RWPE2 (cell line): ENCODE data around the gene CCDC80.

Source experiments
- ATAC-seq: fragments of 200-7000 bp; cut with Tn5 transposase; 3 replicates; pipeline ENCODE4 v1.9.1; 2021; ENCODE audit warnings: low read depth
- DNase-seq: peaks from one replicate; pipeline ENCODE4 v3.0.0-alpha.2; 2020; ENCODE audit warnings: low spot score
- H3K27ac ChIP-seq: fragments of 450-650 bp; 2 replicates; pipeline ENCODE4 v1.5.1; 2017; ENCODE audit warnings: mild to moderate bottlenecking; ENCODE audit not compliant: poor library complexity, severe bottlenecking
- H3K27me3 ChIP-seq: fragments of 250-450 bp; sonication (Bioruptor Pico); 2 replicates; pipeline ENCODE4 v1.5.1; 2021; ENCODE audit warnings: mild to moderate bottlenecking, moderate library complexity; ENCODE audit not compliant: insufficient read depth, poor library complexity, severe bottlenecking
- H3K36me3 ChIP-seq: fragments of 250-450 bp; sonication (Bioruptor Pico); 2 replicates; pipeline ENCODE4 v1.5.1; 2020; ENCODE audit warnings: low read depth, mild to moderate bottlenecking, moderate library complexity
- H3K4me1 ChIP-seq: fragments of 250-450 bp; sonication (Bioruptor Pico); 2 replicates; pipeline ENCODE4 v1.5.1; 2021; ENCODE audit warnings: mild to moderate bottlenecking, moderate library complexity; ENCODE audit not compliant: insufficient read depth, poor library complexity, severe bottlenecking
- H3K4me3 ChIP-seq: fragments of 250-450 bp; sonication (Bioruptor Pico); 2 replicates; pipeline ENCODE4 v1.5.1; 2021; ENCODE audit warnings: mild to moderate bottlenecking, moderate library complexity; ENCODE audit not compliant: severe bottlenecking
- H3K9me3 ChIP-seq: fragments of 250-450 bp; sonication (Bioruptor Pico); 2 replicates; pipeline ENCODE4 v1.5.1; 2021; ENCODE audit warnings: mild to moderate bottlenecking, moderate library complexity; ENCODE audit not compliant: severe bottlenecking
- TF ChIP-seq, protein P1 (sequence below): fragments of 450-650 bp; IDR thresholded peaks from one replicate; pipeline ENCODE4 v1.5.1; 2017; ENCODE audit warnings: mild to moderate bottlenecking, moderate library complexity; ENCODE audit not compliant: poor library complexity, severe bottlenecking

The CCDC80 gene

DNA sequence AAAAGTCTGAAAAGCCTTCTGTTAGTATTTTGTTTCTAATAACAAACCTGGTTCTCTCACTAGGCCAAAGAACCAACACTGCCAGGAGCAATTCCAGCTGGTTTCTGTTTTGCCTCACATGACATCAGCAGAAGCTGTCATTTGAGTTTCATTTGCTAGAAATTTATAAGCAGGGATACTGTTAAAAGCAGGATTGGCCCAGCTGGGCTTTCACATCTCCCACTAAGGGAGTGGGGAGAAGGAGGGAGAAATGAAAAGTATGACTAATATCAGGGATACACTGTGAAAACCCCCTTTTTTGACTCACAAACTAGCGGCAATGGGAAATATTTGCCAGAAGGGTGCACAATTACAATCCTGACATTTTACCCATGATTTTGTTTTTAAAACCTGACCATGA is 5.3 kb downstream of the CCDC80 start:
- Histone ChIP-seq H3K9me3 (no peaks in the 10 kb centered on the region), H3K27ac (no peak overlapping the region), H3K36me3 (no peaks in the 10 kb centered on the region), H3K27me3 (no peaks in the 10 kb centered on the region), H3K4me3 (no peak overlapping the region), H3K4me1 (peaks cover 8% of the 10 kb centered on the region)
- ATAC-seq (no peak), DNase-seq (no peak)
- TF ChIP-seq, protein P1, sequence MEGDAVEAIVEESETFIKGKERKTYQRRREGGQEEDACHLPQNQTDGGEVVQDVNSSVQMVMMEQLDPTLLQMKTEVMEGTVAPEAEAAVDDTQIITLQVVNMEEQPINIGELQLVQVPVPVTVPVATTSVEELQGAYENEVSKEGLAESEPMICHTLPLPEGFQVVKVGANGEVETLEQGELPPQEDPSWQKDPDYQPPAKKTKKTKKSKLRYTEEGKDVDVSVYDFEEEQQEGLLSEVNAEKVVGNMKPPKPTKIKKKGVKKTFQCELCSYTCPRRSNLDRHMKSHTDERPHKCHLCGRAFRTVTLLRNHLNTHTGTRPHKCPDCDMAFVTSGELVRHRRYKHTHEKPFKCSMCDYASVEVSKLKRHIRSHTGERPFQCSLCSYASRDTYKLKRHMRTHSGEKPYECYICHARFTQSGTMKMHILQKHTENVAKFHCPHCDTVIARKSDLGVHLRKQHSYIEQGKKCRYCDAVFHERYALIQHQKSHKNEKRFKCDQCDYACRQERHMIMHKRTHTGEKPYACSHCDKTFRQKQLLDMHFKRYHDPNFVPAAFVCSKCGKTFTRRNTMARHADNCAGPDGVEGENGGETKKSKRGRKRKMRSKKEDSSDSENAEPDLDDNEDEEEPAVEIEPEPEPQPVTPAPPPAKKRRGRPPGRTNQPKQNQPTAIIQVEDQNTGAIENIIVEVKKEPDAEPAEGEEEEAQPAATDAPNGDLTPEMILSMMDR = no peak

DNA sequence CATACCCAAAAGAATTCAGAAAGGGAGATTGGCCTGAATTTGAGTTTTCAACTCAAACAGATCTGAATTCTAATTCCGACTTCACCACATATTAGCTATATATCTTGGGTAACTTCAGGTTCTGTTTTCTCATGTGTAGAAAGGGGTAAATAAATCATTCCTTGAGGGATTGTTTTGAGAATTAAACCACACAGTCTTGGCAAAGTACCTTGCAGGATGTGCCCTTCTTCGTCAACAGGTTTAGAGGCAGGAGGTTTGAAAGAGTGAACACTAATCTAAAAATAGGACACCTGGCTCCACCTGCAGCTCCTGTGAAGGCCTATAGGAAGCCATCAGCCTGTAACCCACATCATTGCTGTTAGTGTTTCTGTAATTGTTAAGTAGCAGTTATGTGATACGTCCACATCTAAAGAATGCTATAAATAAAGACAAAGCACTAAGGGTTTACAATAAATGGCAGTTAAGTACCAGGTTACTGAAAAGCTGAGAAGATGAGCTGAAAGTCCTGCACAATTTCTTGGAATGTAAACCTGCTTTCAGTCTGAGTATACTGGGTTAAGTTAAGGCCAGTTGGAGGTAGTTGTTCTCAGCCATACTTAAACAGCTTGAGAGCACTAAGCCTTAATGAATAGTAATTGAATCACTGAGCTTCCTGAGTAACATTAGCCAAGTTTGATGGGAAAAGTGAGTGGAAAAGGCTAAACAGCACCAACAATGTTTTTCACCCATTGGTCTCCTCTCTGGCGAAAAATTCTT is 6.0 kb downstream of the CCDC80 start:
- H3K4me1 ChIP-seq = peaks cover 4% of the 10 kb centered on the region
- DNase-seq = no peak
- H3K4me3 ChIP-seq = no peak overlapping the region
- TF ChIP-seq, protein P1 = no peak
- no peaks in the 10 kb centered on the region for H3K27me3 ChIP-seq
- H3K27ac ChIP-seq = no peak overlapping the region
- no peak for ATAC-seq
- no peaks in the 10 kb centered on the region for H3K9me3 ChIP-seq
- H3K36me3 ChIP-seq = no peaks in the 10 kb centered on the region

DNA sequence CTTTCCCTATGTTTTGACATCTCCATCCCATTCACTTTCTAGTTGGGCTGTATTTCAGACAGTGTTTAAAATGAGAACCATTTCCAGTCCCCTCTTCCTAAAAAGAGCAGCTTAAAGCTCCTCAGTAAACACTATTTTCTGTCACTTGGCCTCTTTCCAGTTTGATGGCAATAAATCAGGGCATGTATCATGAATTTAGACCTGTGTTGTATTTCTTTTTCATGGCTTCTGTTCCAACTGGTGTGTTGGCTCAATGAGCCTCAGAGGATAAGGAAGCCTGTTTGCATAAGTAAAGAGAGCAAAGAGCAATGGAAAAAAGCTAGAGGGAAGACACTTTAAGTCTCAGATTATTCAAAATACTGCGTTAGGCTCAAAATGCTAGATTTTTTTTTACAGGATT is 7.2 kb downstream of the CCDC80 start:
- ATAC-seq (no peak), DNase-seq (no peak)
- Histone ChIP-seq H3K4me1 (peaks cover 6% of the 10 kb centered on the region), H3K9me3 (no peaks in the 10 kb centered on the region), H3K27me3 (no peaks in the 10 kb centered on the region), H3K27ac (no peak overlapping the region), H3K4me3 (no peak overlapping the region), H3K36me3 (no peaks in the 10 kb centered on the region)
- TF ChIP-seq, protein P1 = no peak

DNA sequence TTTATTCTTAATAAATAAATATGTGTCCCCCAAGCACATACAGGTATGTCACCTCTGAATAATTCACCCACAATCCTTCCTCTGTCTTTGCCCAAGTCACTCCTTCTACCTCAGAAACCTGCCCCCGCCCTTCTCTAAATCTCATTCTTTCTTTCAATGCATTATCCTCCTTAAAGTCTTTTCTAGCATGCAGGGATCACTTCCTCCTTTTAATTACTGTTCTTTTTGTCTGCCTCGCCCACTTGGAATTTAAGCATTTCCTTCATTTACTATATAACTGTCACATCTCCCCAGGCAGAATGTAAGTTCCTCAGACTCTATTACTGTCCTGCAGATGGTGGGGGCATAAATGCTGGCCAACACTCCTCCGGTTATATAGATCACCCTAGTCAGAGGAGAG is 7.8 kb downstream of the CCDC80 start:
- Histone ChIP-seq H3K27ac (no peak overlapping the region), H3K36me3 (no peaks in the 10 kb centered on the region), H3K9me3 (no peaks in the 10 kb centered on the region), H3K27me3 (no peaks in the 10 kb centered on the region), H3K4me3 (no peak overlapping the region), H3K4me1 (peaks cover 6% of the 10 kb centered on the region)
- ATAC-seq = no peak
- DNase-seq = no peak
- TF ChIP-seq, protein P1 = no peak

DNA sequence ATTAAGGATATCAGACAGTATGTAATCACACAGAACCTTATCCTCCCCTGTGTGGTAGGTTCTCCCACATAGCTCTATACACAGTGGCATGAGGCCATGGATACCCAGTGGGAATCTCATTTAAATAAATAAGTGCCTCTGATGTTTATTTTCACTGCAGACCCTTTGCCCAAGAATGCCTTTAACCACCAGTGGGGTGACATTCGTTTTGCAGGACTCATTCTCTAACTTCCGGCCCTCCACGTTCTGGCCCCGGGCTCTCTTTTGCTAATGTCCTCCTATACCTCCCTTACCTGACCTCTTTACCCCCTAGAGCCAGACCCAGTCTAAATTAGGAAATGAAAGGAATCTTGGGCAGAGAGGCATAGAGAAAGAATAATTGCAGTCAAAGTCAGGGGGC is 8.3 kb downstream of the CCDC80 start:
- H3K36me3 ChIP-seq = no peaks in the 10 kb centered on the region
- H3K4me3 ChIP-seq = no peak overlapping the region
- no peak for DNase-seq
- H3K4me1 ChIP-seq = peaks cover 6% of the 10 kb centered on the region
- TF ChIP-seq, protein P1 = no peak
- ATAC-seq = no peak
- H3K9me3 ChIP-seq = no peaks in the 10 kb centered on the region
- no peak overlapping the region for H3K27ac ChIP-seq
- H3K27me3 ChIP-seq = no peaks in the 10 kb centered on the region
